Retina (tissue), 1 donor: Measurements from ENCODE around the gene CDH5.
A peak's percentile ranks its signal among the peaks of the same experiment; 100 is the strongest.

Experiments
- DNase-seq: peaks from one replicate; pipeline ENCODE4 v3.0.0-alpha.2; 2016

CDH5 gene

GRCh38 chr16:66419527-66419926 is 53.0 kb downstream of the CDH5 start:
- no peak for DNase-seq

DNA sequence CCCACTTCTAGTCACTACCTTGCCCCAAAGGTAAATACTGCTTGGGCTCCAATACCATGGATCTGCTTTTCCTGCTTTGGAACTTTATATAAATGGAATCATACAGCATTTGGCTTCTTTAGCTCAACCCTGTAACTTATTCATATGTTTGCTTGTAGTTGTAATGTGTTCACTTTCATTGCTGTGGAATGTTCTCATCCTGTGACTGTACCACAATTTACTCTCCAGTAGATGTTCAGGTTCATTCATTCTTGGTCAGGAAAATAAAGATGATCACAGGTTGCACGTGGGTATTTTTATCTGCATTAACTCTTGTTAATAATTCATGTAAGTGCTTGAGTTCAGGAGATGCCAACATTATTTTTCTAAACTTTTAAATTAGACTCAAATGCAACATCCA is 53.9 kb downstream of the CDH5 start:
- DNase-seq, result no peak

- no peak for DNase-seq
Measured at GRCh38 chr16:66421891-66422290, 55.4 kb downstream of the CDH5 start.

- no peak for DNase-seq
Measured at GRCh38 chr16:66422366-66422765, 55.9 kb downstream of the CDH5 start.

DNA sequence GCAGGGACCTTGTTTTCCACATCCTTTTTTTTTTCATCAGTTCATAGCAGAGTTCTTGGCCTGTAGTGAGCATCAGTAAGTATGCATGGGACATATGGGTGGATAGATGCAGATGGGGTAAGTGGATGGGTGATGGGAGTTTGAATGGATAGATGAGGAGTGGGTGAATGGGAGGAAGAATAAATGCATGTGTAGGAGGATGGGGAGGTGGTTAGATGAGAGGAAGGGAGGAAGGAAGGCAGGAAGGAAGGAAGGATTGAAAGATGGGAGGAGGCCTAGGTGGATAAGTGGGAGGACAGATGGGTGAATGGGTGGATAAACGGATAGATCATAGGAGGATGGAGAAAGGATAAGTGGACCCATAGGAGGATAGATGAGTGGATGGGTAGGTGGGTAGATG is 56.7 kb downstream of the CDH5 start:
- no peak for DNase-seq

DNA sequence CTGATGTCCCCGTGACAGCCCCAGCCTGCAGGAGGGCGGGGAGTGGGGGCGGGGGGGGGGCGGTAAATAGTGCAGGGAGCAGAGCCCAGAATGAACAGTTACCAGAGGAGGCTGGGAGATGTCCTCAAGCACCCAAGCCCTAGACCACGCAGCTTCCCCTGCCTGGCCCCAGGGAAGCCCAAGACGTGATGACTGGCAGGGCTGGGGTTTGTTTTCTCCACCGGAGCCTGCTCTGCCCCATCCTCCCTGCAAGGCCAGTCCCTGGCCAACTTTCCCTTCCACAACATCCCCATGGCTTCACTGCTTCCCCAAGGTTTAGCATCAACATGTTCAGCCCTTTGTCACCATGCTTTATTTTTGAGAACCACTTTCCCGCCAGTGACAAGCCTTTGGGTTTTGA is 59.2 kb downstream of the CDH5 start:
- no peak for DNase-seq

- DNase-seq, result peak; percentile 70
Measured at GRCh38 chr16:66426112-66427035, 59.9 kb downstream of the CDH5 start.

DNA sequence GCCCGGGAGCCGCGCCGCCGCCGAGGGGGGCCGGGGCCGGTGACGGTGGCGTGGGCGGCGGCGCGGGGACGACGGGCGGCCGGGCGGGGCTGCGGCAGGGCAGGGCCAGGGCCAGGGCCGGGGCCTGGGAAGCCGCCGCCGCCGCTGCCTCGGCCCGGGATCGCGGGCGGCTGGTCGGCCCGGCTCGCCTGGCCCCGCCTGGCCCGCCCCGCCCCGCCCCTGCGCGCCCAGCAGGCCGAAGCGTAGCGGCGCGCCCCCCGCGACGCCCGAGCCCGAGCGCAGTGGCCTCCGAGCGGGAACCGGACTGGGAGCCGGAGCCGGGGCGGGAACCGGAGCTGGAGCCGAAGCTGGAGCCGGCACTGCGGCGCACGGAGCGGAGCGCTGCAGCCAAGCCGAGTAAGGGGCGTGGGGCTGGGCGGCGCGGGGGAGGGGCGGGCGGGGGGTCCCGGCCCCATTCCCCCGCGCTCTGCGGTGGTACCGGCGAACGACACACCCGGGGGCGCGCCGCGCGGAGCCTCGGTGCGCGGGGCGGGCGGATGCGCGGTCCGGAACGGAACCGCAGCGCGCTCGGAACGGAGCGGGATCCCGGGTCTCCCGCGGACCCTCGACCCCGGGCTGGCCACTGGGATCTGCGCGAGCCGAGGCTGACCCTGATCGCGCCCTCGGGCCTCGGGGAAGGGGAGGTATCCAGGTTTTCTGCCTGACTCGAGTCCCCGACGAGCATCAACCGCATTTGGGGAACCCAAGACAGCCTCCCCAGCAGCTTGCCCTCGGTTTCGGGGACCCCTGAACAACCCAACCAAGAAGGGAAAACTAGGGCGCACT is 60.8 kb downstream of the CDH5 start, which contains the start of gene BEAN1:
Gene BEAN1, plus strand, starts transcription at position 260 of the 825 bp plus-strand sequence. CDS start 10,382 bp downstream, outside the sequence.
- DNase-seq, result peak; percentile 60

GRCh38 chr16:66427871-66428681 is 61.6 kb downstream of the CDH5 start:
- peak; percentile 65 for DNase-seq

DNA sequence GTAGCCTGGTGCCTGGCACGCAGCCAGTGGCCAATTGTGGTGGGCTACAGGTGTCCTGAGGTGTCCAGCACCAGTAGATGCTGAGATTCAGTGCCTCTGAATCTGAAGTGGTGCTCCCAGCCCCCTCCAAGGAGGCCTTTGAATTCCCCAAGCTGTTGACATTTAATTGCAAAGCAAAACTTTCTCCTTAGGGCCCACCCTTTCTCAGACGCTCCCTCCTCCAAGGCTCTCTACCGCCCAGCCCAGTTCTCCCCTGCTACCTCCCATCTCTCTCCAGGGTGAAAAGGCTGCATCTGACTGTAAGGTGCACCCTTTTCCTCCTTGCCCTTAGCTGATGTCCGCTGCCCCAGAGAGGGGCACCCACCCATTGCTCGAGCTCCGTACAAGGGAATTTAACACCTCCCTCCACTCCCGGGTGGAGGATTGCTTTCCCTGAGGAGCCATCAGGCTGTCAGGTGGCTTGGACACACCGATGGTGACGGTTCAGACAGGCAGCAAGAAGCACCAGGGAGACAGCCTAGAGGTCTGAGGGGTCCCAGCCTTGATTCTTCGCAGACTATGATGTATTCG is 62.3 kb downstream of the CDH5 start:
- DNase-seq, result peak; percentile 25

- DNase-seq, result peak; percentile 20
Measured at GRCh38 chr16:66429290-66429962, 62.9 kb downstream of the CDH5 start.

DNA sequence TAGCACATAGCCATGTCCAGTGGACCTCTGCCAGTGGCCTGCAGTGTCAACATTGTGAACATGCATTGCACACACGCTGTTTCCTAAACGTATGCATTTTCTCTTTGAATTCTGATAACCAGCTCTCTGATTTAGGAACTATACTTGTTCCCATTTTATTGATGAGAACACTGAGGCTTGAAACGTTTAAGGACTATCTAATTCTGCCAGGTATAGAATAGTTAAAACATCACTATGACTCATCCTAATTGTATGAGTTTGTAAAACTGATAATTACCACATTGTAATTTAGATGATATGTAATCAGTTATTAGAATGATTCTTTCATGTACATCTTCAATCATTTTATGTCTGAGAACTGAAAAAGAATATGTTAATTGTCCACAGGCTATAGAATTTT is 63.7 kb downstream of the CDH5 start:
- no peak for DNase-seq

DNA sequence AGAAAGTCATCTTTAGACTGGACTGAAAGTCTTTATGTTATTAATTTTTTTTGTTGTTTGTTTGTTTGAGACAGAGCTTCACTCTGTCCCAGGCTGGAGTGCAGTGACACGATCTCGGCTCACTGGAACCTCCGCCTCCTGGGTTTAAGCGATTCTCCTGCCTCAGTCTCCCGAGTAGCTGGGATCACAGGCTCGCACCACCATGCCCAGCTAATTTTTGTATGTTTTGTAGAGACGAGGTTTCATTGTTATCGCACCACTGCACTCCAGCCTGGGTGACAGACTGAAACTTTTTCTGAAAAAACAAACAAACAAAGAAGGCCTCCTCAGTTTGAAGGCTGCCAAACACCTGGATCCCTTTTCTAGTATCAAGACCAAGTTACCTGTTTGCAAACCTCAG is 65.3 kb downstream of the CDH5 start:
- no peak for DNase-seq

DNA sequence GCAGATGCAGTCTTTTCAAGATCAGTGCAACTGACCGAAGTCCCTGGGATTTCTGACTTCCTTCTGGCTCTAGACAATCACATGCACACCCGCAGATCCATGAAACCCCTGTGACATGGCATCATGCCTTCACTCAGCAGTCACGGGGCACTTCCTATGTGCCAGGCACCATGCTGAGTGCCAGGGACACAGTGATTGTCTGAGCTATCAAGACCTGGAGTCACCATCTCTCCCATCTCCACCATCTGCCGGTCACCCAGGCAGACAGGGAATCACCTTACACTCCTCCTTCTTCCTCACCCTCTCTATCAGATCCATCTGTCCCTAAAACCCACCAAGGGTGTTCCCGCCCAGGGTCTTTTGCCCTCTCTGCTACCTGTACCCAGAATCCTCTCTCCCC is 65.9 kb downstream of the CDH5 start:
- no peak for DNase-seq

DNA sequence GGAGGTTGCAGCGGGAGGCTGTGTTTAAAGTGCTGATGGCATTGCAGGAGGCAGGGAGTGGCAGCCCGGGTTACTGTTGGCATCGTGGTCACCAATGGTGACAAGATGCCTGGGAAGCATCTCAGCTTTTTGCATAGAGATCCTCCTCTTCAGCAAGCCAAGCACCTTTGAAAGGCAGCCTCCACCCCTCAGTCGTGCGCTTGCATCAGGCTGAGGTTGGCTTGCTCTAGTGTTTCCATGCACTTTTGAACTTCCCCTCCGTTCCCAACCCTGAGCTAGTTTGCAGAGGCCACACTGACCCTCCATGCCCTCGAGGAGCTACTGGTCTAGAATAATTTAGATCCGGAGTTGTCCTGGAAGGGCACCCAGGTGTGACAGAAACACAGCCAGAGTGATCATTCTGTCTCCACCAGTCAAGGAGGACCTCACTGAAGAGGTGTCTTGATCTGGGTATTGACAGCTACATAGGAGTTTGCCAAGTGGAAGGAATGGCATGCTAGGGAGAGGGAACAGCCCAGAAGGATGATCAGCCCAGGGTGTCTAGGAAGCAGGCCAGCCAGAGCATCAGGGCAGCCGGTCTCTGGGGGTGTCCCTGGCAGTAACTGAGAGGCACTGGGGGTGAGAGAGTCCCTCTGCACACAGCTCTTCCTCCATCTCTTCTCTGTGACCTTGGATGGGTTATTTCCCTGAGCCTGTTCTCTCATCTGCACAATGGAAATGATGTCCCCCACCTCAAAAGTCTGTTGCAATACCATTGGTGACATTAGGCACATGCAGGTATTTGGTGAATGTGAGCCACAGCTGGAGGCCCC is 68.3 kb downstream of the CDH5 start:
- no peak for DNase-seq

GRCh38 chr16:66435896-66436295 is 69.4 kb downstream of the CDH5 start:
- no peak for DNase-seq

DNA sequence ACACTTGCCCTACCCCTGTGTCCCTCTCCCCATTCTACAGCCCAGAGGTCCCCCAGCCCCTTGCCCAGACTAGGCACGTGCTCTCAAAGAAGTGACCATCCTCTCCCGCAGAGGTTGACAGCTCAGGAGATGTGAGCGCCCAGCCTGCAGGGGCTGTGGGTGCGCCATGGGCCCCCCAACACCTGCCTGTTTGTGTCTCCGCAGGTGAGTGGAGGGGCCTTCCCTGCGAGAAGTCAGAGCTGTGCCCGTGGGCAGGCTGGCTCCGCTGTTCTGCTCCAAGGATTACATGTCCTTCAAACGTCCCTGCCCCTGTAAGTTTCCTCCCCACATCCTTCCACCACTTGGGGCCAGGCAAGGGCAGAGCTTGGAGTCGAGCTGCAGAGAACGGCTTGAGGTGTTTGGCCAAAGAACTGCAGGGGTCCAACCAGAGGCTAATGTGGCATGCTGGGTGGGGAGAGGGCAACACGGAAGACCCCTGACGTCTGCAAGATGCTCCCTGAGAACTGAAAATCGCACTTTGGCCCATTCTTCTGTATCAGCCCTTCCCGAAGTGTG is 71.0 kb downstream of the CDH5 start:
- DNase-seq, result no peak

DNA sequence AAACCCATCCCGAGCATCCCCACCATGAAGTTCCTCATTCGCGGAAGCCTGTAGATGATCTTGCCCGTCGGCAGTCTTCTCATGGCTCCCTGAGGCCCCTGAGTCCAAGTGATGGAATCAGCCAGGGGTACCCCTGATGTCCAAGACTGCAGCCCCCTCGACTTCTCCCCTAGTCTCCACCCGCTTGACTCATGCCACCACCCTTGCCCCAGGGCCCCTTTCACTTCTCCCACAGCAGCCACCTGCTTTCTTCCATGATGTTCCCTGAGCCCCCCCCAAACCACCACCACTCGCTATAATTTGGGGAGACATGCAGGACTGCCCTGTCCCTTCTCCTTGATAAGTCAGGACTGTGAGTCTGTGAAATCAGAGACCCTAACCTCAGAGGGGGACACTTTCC is 72.0 kb downstream of the CDH5 start:
- DNase-seq, result no peak

- DNase-seq, result no peak
Measured at GRCh38 chr16:66439051-66439730, 72.7 kb downstream of the CDH5 start.

GRCh38 chr16:66440271-66440802 is 73.8 kb downstream of the CDH5 start:
- DNase-seq, result no peak
